GM23338 (cell line): ENCODE data around the gene STON2. TPM values are rescaled to one million over a fixed set of nuclear protein-coding genes. Genes with fewer than 3 reads are reported as not detected.

Experiments
- ATAC-seq: fragments of 200-7000 bp; cut with Tn5 transposase; 3 replicates; pipeline ENCODE4 v1.9.1; 2020
- DNase-seq: peaks from one replicate; pipeline ENCODE4 v3.0.0-alpha.2; 2015; ENCODE audit warnings: low spot score
- H2AFZ ChIP-seq: fragments of 200-600 bp; sonication (generic); 2 replicates; pipeline ENCODE4 v1.8.0; 2016; ENCODE audit warnings: antibody characterized with exemption, mild to moderate bottlenecking, moderate library complexity
- H3F3A ChIP-seq: fragments of 200-600 bp; sonication (generic); replicated peaks from 2 replicates; pipeline ENCODE4 v1.8.0; 2017; ENCODE audit warnings: antibody characterized with exemption, mixed run types, low read depth
- H3K27ac ChIP-seq: fragments of 200-600 bp; sonication (generic); 2 replicates; pipeline ENCODE4 v1.6.1; 2016; ENCODE audit warnings: low read depth
- H3K27me3 ChIP-seq: fragments of 200-600 bp; sonication (generic); 2 replicates; pipeline ENCODE4 v1.8.0; 2016; ENCODE audit warnings: mild to moderate bottlenecking, mixed run types, moderate library complexity; ENCODE audit not compliant: insufficient read depth
- H3K36me3 ChIP-seq: fragments of 200-600 bp; sonication (generic); 2 replicates; pipeline ENCODE4 v1.8.0; 2016; ENCODE audit warnings: mild to moderate bottlenecking; ENCODE audit not compliant: insufficient read depth
- H3K4me1 ChIP-seq: fragments of 200-600 bp; sonication (generic); 2 replicates; pipeline ENCODE4 v1.8.0; 2016; ENCODE audit warnings: mild to moderate bottlenecking, moderate library complexity; ENCODE audit not compliant: insufficient read depth
- H3K4me2 ChIP-seq: fragments of 200-600 bp; sonication (generic); 2 replicates; pipeline ENCODE4 v1.7.1; 2017; ENCODE audit warnings: mixed run types
- H3K4me3 ChIP-seq: fragments of 200-600 bp; sonication (generic); 2 replicates; pipeline ENCODE4 v1.6.1; 2016; ENCODE audit warnings: mixed run types
- H3K79me2 ChIP-seq: fragments of 200-600 bp; sonication (generic); replicated peaks from 2 replicates; pipeline ENCODE4 v1.8.0; 2017; ENCODE audit warnings: mild to moderate bottlenecking; ENCODE audit not compliant: insufficient read depth
- H3K9me2 ChIP-seq: fragments of 200-600 bp; sonication (generic); 2 replicates; pipeline ENCODE4 v1.8.0; 2017; ENCODE audit not compliant: insufficient read depth
- H4K20me1 ChIP-seq: fragments of 200-600 bp; sonication (generic); replicated peaks from 2 replicates; pipeline ENCODE4 v1.8.0; 2017; ENCODE audit warnings: mild to moderate bottlenecking; ENCODE audit not compliant: insufficient read depth
- H3K27ac Mint-ChIP-seq: 2 replicates; pipeline ENCODE4 v1.8.0; 2020; ENCODE audit warnings: inconsistent platforms, mild to moderate bottlenecking, moderate library complexity, mixed read lengths
- H3K27me3 Mint-ChIP-seq: 3 replicates; pipeline ENCODE4 v1.8.0; 2022; ENCODE audit warnings: low read depth, mild to moderate bottlenecking, moderate library complexity, mixed read lengths, inconsistent platforms; ENCODE audit not compliant: insufficient read depth, poor library complexity
- H3K36me3 Mint-ChIP-seq: 3 replicates; pipeline ENCODE4 v1.8.0; 2021; ENCODE audit warnings: low read depth, mild to moderate bottlenecking, inconsistent platforms, moderate library complexity, mixed read lengths
- H3K4me1 Mint-ChIP-seq: 3 replicates; pipeline ENCODE4 v1.8.0; 2020; ENCODE audit warnings: mild to moderate bottlenecking, inconsistent platforms, mixed read lengths
- H3K4me3 Mint-ChIP-seq: 3 replicates; pipeline ENCODE4 v1.8.0; 2021; ENCODE audit warnings: moderate library complexity, mild to moderate bottlenecking, inconsistent platforms, mixed read lengths
- H3K9me3 Mint-ChIP-seq: 3 replicates; pipeline ENCODE4 v1.8.0; 2020; ENCODE audit warnings: moderate library complexity, mild to moderate bottlenecking, inconsistent platforms, mixed read lengths
- EZH2phosphoT487 ChIP-seq: fragments of 200-600 bp; sonication (generic); IDR thresholded peaks from one replicate; pipeline ENCODE4 v1.8.1; 2018; ENCODE audit warnings: antibody characterized with exemption; ENCODE audit not compliant: unreplicated experiment
- POLR2AphosphoS5 ChIP-seq: IDR thresholded peaks from 2 replicates; pipeline ENCODE4 v1.6.1; 2016; ENCODE audit warnings: antibody characterized with exemption, low read depth
- STAT1 ChIP-seq: IDR thresholded peaks from one replicate; pipeline ENCODE4 v1.6.1; 2016; ENCODE audit warnings: antibody characterized with exemption; ENCODE audit not compliant: unreplicated experiment
- ZNF331 ChIP-seq: fragments of 250-450 bp; sonication (Bioruptor Pico); IDR thresholded peaks from 2 replicates; pipeline ENCODE4 v1.5.0; 2020; ENCODE audit warnings: low read depth, mild to moderate bottlenecking, moderate library complexity
- polyA plus RNA-seq: library from polyadenylated mRNA; unstranded; fragments of >200 nt; fragmentation: Nextera tagmentation; extraction: Ambion mirVana; gene quantifications from 2 replicates; pipeline ENCODE4 v1.2.1, GENCODE V29; 2016
- total RNA-seq: library from RNA; depleted of rRNA; stranded (reverse); fragments of >200 nt; shearing (Covaris generic); gene quantifications from 2 replicates; pipeline ENCODE4 v1.2.3, GENCODE V29; 2014
- TF ChIP-seq, protein P1 (sequence below): IDR thresholded peaks from one replicate; pipeline ENCODE4 v1.6.1; 2018; ENCODE audit warnings: antibody characterized with exemption; ENCODE audit not compliant: unreplicated experiment
- TF ChIP-seq, protein P2 (sequence below): IDR thresholded peaks from 2 replicates; pipeline ENCODE4 v1.6.1; 2016; ENCODE audit warnings: antibody characterized with exemption
- TF ChIP-seq, protein P3 (sequence below): fragments of 250-450 bp; sonication (Bioruptor Pico); IDR thresholded peaks from 2 replicates; pipeline ENCODE4 v1.5.0; 2020; ENCODE audit warnings: mild to moderate bottlenecking, moderate library complexity

Gene STON2
- total and polyA plus RNA-seq, 2 experiments from 2014 or later: 8.2 to 71.0 TPM

DNA sequence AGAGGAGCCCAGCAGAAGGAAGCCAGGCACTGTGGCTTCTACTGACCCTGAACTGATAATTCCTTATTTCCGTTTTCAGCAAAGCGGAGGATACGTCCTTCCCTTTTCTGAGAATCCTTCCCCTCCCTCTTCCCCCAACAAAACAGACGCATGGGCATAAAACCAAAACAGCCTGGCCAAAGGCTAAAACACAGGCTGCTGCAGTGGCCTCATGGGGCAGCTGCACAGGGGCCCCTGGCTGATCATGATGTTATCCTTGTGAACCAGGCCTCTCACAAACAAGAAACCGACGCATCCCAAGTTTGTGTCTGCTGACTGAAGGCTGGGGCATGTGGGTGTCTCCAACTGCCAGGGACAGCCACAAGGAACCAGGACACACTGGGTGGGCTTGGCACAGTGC lies 23.4 kb upstream of the STON2 start:
- no peaks in the 10 kb centered on the region for H3F3A ChIP-seq
- H3K9me2 ChIP-seq: no peaks in the 10 kb centered on the region
- no peak overlapping the region for H3K4me3 ChIP-seq
- H3K36me3 Mint-ChIP-seq: peaks cover 77% of the 10 kb centered on the region
- H3K4me2 ChIP-seq: no peak overlapping the region
- no peak overlapping the region for H3K27ac ChIP-seq
- H3K27me3 ChIP-seq: no peaks in the 10 kb centered on the region
- H3K27me3 Mint-ChIP-seq: no peaks in the 10 kb centered on the region
- H3K79me2 ChIP-seq: peaks cover 45% of the 10 kb centered on the region
- peaks cover 3% of the 10 kb centered on the region; the same call in 1 of the 3 replicates for H3K9me3 Mint-ChIP-seq
- ATAC-seq: no peak
- H4K20me1 ChIP-seq: no peaks in the 10 kb centered on the region; the same call in 1 of the 2 replicates
- no peak for DNase-seq
- H3K4me1 Mint-ChIP-seq: peaks cover 11% of the 10 kb centered on the region
- peaks cover 13% of the 10 kb centered on the region for H3K4me1 ChIP-seq
- H2AFZ ChIP-seq: no peak overlapping the region
- TF ChIP-seq POLR2AphosphoS5 (no peak), EZH2phosphoT487 (no peak)
- TF ChIP-seq, protein P1, sequence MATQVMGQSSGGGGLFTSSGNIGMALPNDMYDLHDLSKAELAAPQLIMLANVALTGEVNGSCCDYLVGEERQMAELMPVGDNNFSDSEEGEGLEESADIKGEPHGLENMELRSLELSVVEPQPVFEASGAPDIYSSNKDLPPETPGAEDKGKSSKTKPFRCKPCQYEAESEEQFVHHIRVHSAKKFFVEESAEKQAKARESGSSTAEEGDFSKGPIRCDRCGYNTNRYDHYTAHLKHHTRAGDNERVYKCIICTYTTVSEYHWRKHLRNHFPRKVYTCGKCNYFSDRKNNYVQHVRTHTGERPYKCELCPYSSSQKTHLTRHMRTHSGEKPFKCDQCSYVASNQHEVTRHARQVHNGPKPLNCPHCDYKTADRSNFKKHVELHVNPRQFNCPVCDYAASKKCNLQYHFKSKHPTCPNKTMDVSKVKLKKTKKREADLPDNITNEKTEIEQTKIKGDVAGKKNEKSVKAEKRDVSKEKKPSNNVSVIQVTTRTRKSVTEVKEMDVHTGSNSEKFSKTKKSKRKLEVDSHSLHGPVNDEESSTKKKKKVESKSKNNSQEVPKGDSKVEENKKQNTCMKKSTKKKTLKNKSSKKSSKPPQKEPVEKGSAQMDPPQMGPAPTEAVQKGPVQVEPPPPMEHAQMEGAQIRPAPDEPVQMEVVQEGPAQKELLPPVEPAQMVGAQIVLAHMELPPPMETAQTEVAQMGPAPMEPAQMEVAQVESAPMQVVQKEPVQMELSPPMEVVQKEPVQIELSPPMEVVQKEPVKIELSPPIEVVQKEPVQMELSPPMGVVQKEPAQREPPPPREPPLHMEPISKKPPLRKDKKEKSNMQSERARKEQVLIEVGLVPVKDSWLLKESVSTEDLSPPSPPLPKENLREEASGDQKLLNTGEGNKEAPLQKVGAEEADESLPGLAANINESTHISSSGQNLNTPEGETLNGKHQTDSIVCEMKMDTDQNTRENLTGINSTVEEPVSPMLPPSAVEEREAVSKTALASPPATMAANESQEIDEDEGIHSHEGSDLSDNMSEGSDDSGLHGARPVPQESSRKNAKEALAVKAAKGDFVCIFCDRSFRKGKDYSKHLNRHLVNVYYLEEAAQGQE: no peak
- TF ChIP-seq, protein P2, sequence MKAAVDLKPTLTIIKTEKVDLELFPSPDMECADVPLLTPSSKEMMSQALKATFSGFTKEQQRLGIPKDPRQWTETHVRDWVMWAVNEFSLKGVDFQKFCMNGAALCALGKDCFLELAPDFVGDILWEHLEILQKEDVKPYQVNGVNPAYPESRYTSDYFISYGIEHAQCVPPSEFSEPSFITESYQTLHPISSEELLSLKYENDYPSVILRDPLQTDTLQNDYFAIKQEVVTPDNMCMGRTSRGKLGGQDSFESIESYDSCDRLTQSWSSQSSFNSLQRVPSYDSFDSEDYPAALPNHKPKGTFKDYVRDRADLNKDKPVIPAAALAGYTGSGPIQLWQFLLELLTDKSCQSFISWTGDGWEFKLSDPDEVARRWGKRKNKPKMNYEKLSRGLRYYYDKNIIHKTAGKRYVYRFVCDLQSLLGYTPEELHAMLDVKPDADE: no peak
- H3K27ac Mint-ChIP-seq: no peak overlapping the region
- no peak overlapping the region for H3K4me3 Mint-ChIP-seq
- H3K36me3 ChIP-seq: no peaks in the 10 kb centered on the region

DNA sequence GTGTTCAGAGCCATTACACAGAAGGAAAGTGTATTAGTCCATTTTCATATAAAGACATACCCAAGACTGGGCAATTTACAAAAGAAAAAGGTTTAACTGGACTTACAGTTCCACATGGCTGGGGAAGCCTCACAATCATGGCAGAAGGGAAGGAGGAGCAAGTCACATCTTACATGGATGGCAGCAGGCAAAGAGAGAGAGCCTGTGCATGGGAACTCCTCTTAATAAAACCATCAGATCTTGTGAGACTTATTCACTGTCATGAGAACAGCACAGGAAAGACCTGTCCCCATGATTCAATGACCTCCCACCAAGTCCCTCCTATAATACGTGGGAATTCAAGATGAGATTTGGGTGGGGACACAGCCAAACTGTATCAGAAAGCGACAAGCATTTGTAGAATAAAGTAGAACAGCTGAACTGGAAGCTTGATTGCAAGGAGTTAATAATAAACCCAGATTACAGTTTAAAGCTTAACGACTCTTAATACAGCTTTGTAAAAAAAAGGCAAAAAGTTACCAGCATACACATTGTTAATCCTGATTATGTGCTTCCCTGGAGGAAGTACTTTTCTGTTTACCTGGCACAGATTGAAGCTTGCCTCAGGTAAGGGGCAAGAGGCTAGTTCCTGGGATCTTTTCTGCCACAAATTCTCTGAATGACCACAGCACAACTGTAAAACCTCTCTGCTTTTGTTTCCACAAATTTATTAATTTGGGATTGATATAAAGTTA lies 18.1 kb upstream of the STON2 start:
- Mint-ChIP-seq H3K4me1 (no peaks in the 10 kb centered on the region; the same call in 1 of the 3 replicates), H3K4me3 (no peak overlapping the region), H3K27ac (no peak overlapping the region), H3K36me3 (peaks cover 59% of the 10 kb centered on the region), H3K27me3 (no peaks in the 10 kb centered on the region), H3K9me3 (peaks cover 10% of the 10 kb centered on the region)
- Histone ChIP-seq H3K36me3 (no peaks in the 10 kb centered on the region), H3K4me1 (no peaks in the 10 kb centered on the region), H3K9me2 (no peaks in the 10 kb centered on the region), H3K4me3 (no peak overlapping the region), H4K20me1 (no peaks in the 10 kb centered on the region), H3F3A (no peaks in the 10 kb centered on the region), H3K79me2 (peaks cover 23% of the 10 kb centered on the region), H2AFZ (no peak overlapping the region), H3K4me2 (no peak overlapping the region), H3K27me3 (no peaks in the 10 kb centered on the region), H3K27ac (no peak overlapping the region)
- ATAC-seq (no peak), DNase-seq (no peak)
- no peak for TF ChIP-seq STAT1
- TF ChIP-seq, protein P2: no peak
- TF ChIP-seq, protein P3, sequence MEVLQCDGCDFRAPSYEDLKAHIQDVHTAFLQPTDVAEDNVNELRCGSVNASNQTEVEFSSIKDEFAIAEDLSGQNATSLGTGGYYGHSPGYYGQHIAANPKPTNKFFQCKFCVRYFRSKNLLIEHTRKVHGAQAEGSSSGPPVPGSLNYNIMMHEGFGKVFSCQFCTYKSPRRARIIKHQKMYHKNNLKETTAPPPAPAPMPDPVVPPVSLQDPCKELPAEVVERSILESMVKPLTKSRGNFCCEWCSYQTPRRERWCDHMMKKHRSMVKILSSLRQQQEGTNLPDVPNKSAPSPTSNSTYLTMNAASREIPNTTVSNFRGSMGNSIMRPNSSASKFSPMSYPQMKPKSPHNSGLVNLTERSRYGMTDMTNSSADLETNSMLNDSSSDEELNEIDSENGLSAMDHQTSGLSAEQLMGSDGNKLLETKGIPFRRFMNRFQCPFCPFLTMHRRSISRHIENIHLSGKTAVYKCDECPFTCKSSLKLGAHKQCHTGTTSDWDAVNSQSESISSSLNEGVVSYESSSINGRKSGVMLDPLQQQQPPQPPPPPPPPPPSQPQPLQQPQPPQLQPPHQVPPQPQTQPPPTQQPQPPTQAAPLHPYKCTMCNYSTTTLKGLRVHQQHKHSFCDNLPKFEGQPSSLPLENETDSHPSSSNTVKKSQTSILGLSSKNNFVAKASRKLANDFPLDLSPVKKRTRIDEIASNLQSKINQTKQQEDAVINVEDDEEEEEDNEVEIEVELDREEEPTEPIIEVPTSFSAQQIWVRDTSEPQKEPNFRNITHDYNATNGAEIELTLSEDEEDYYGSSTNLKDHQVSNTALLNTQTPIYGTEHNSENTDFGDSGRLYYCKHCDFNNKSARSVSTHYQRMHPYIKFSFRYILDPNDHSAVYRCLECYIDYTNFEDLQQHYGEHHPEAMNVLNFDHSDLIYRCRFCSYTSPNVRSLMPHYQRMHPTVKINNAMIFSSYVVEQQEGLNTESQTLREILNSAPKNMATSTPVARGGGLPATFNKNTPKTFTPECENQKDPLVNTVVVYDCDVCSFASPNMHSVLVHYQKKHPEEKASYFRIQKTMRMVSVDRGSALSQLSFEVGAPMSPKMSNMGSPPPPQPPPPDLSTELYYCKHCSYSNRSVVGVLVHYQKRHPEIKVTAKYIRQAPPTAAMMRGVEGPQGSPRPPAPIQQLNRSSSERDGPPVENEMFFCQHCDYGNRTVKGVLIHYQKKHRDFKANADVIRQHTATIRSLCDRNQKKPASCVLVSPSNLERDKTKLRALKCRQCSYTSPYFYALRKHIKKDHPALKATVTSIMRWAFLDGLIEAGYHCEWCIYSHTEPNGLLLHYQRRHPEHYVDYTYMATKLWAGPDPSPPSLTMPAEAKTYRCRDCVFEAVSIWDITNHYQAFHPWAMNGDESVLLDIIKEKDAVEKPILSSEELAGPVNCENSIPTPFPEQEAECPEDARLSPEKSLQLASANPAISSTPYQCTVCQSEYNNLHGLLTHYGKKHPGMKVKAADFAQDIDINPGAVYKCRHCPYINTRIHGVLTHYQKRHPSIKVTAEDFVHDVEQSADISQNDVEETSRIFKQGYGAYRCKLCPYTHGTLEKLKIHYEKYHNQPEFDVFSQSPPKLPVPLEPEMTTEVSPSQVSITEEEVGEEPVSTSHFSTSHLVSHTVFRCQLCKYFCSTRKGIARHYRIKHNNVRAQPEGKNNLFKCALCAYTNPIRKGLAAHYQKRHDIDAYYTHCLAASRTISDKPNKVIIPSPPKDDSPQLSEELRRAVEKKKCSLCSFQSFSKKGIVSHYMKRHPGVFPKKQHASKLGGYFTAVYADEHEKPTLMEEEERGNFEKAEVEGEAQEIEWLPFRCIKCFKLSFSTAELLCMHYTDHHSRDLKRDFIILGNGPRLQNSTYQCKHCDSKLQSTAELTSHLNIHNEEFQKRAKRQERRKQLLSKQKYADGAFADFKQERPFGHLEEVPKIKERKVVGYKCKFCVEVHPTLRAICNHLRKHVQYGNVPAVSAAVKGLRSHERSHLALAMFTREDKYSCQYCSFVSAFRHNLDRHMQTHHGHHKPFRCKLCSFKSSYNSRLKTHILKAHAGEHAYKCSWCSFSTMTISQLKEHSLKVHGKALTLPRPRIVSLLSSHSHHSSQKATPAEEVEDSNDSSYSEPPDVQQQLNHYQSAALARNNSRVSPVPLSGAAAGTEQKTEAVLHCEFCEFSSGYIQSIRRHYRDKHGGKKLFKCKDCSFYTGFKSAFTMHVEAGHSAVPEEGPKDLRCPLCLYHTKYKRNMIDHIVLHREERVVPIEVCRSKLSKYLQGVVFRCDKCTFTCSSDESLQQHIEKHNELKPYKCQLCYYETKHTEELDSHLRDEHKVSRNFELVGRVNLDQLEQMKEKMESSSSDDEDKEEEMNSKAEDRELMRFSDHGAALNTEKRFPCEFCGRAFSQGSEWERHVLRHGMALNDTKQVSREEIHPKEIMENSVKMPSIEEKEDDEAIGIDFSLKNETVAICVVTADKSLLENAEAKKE (CRISPR knock-in tag): no peak
- TF ChIP-seq ZNF331 (CRISPR knock-in tag): no peak
